ENCODE data around the gene MICU1.
"Not testable (repeated sequence)": the region's sequence is repeated elsewhere in the genome, so short reads cannot be mapped to it uniquely, and the experiment has no call there.

Gene MICU1

GRCh38 chr10:72561745-72562166 lies 64.1 kb downstream of the MICU1 start:
- no peak for DNase-seq (ENCODE audit: low read depth)

GRCh38 chr10:72557362-72557761 lies 68.5 kb downstream of the MICU1 start:
- no peak for DNase-seq (ENCODE audit: low read depth)

- no peak for DNase-seq (ENCODE audit: low read depth)
Measured at GRCh38 chr10:72552857-72553256, 73.0 kb downstream of the MICU1 start.

GRCh38 chr10:72550239-72550638 lies 75.6 kb downstream of the MICU1 start:
- no peak for DNase-seq (ENCODE audit: low read depth)

GRCh38 chr10:72545546-72545945 lies 80.3 kb downstream of the MICU1 start:
- DNase-seq (ENCODE audit: low read depth): no peak

GRCh38 chr10:72543855-72544254 lies 82.0 kb downstream of the MICU1 start:
- DNase-seq (ENCODE audit: low read depth): not testable (repeated sequence)

- no peak for DNase-seq (ENCODE audit: low read depth)
Measured at GRCh38 chr10:72542396-72542815, 83.5 kb downstream of the MICU1 start.

GRCh38 chr10:72541337-72541736 lies 84.5 kb downstream of the MICU1 start:
- DNase-seq (ENCODE audit: low read depth): no peak

- no peak for DNase-seq (ENCODE audit: low read depth)
Measured at GRCh38 chr10:72540193-72540807, 85.6 kb downstream of the MICU1 start.

- no peak for DNase-seq (ENCODE audit: low read depth)
Measured at GRCh38 chr10:72539137-72539536, 86.7 kb downstream of the MICU1 start.

- no peak for DNase-seq (ENCODE audit: low read depth)
Measured at GRCh38 chr10:72525689-72526088, 100.2 kb downstream of the MICU1 start.

GRCh38 chr10:72525277-72525676 lies 100.6 kb downstream of the MICU1 start:
- DNase-seq (ENCODE audit: low read depth): no peak

- no peak for DNase-seq (ENCODE audit: low read depth)
Measured at GRCh38 chr10:72524489-72524888, 101.4 kb downstream of the MICU1 start.

GRCh38 chr10:72523932-72524396 lies 101.9 kb downstream of the MICU1 start:
- DNase-seq (ENCODE audit: low read depth): no peak

GRCh38 chr10:72523062-72523461 lies 102.8 kb downstream of the MICU1 start:
- DNase-seq (ENCODE audit: low read depth): no peak

- no peak for DNase-seq (ENCODE audit: low read depth)
Measured at GRCh38 chr10:72517244-72517643, 108.6 kb downstream of the MICU1 start.

GRCh38 chr10:72515455-72515854 lies 110.4 kb downstream of the MICU1 start:
- DNase-seq (ENCODE audit: low read depth): no peak

- DNase-seq (ENCODE audit: low read depth): no peak
Measured at GRCh38 chr10:72513910-72514309, 112.0 kb downstream of the MICU1 start.

- no peak for DNase-seq (ENCODE audit: low read depth)
Measured at GRCh38 chr10:72511459-72511858, 114.4 kb downstream of the MICU1 start.

GRCh38 chr10:72509941-72510340 lies 115.9 kb downstream of the MICU1 start:
- no peak for DNase-seq (ENCODE audit: low read depth)

- DNase-seq (ENCODE audit: low read depth): no peak
Measured at GRCh38 chr10:72509206-72509799, 116.6 kb downstream of the MICU1 start.

GRCh38 chr10:72508033-72508432 lies 117.8 kb downstream of the MICU1 start:
- DNase-seq (ENCODE audit: low read depth): no peak

- DNase-seq (ENCODE audit: low read depth): no peak
Measured at GRCh38 chr10:72506474-72506873, 119.4 kb downstream of the MICU1 start.

- no peak for DNase-seq (ENCODE audit: low read depth)
Measured at GRCh38 chr10:72505435-72505834, 120.4 kb downstream of the MICU1 start.

Data from stimulated activated CD8-positive, alpha-beta memory T cell treated with anti-CD3 and anti-CD28 coated beads, Interleukin-12 subunit alpha, Interleukin-12 subunit beta, amount 100 ng/mL, for 1 hour (primary cell).